ENCODE data around the gene TAPT1.

Gene TAPT1

GRCh38 chr4:16250661-16251365 lies 24.5 kb upstream of the TAPT1 start:
- TF ChIP-seq SIN3A (IDR thresholded peaks at IDR 0.05; ENCODE audit: borderline replicate concordance, insufficient read depth, low read length) (no peak), REST (IDR thresholded peaks at IDR 0.05; ENCODE audit: insufficient read depth in 1 of 2, low read depth in 2 of 2, low read length in 2 of 2) (no peak), POLR2AphosphoS5 (IDR thresholded peaks at IDR 0.05; ENCODE audit: low read depth, low read length) (no peak), TAF1 (IDR thresholded peaks at IDR 0.05; ENCODE audit: borderline replicate concordance, insufficient read depth, low read length) (no peak), FOXP2 (optimal IDR thresholded peaks at IDR 0.05; ENCODE audit: borderline replicate concordance, extremely low read depth, extremely low read length, insufficient read depth) (no peak)

GRCh38 chr4:16248605-16249004 lies 22.3 kb upstream of the TAPT1 start:
- TF ChIP-seq SIN3A (IDR thresholded peaks at IDR 0.05; ENCODE audit: borderline replicate concordance, insufficient read depth, low read length) (no peak), TAF1 (IDR thresholded peaks at IDR 0.05; ENCODE audit: borderline replicate concordance, insufficient read depth, low read length) (no peak), REST (IDR thresholded peaks at IDR 0.05; ENCODE audit: insufficient read depth in 1 of 2, low read depth in 2 of 2, low read length in 2 of 2) (no peak), FOXP2 (optimal IDR thresholded peaks at IDR 0.05; ENCODE audit: borderline replicate concordance, extremely low read depth, extremely low read length, insufficient read depth) (no peak), POLR2AphosphoS5 (IDR thresholded peaks at IDR 0.05; ENCODE audit: low read depth, low read length) (no peak)

- TF ChIP-seq REST (IDR thresholded peaks at IDR 0.05; ENCODE audit: insufficient read depth in 1 of 2, low read depth in 2 of 2, low read length in 2 of 2) (no peak), SIN3A (IDR thresholded peaks at IDR 0.05; ENCODE audit: borderline replicate concordance, insufficient read depth, low read length) (no peak), FOXP2 (optimal IDR thresholded peaks at IDR 0.05; ENCODE audit: borderline replicate concordance, extremely low read depth, extremely low read length, insufficient read depth) (no peak)
Observed at GRCh38 chr4:16245241-16245640, 19.0 kb upstream of the TAPT1 start.

GRCh38 chr4:16243285-16243684 lies 17.0 kb upstream of the TAPT1 start:
- TF ChIP-seq REST (IDR thresholded peaks at IDR 0.05; ENCODE audit: insufficient read depth in 1 of 2, low read depth in 2 of 2, low read length in 2 of 2) (no peak), TAF1 (IDR thresholded peaks at IDR 0.05; ENCODE audit: borderline replicate concordance, insufficient read depth, low read length) (no peak), FOXP2 (optimal IDR thresholded peaks at IDR 0.05; ENCODE audit: borderline replicate concordance, extremely low read depth, extremely low read length, insufficient read depth) (no peak), SIN3A (IDR thresholded peaks at IDR 0.05; ENCODE audit: borderline replicate concordance, insufficient read depth, low read length) (no peak), POLR2AphosphoS5 (IDR thresholded peaks at IDR 0.05; ENCODE audit: low read depth, low read length) (no peak)

Data from PFSK-1 (cell line).